ENCODE results near the gene NELL2. TPM values are rescaled to one million over a fixed set of nuclear protein-coding genes. Genes with fewer than 3 reads are reported as not detected.
A peak's percentile ranks its signal among the peaks of the same experiment; 100 is the strongest.
"Not testable (repeated sequence)": the region's sequence is repeated elsewhere in the genome, so short reads cannot be mapped to it uniquely, and the experiment has no call there.

Gene NELL2
- 10 to 100 TPM; 47.5 to 82.3 TPM for total RNA-seq

GRCh38 chr12:44875954-44876543 lies at the start of gene NELL2:
Gene NELL2 (minus strand): TSS chr12:44876315. CDS start chr12:44875869, 446 bp downstream.
- ATAC-seq (peak; percentile 80 to 86), DNase-seq (ENCODE audit: low spot score in 2 of 2) (peak; percentile 53 to 69)
- peaks cover under 1 to 4% of the 10 kb centered on the region in 2 donors for H3K9me3 Mint-ChIP-seq
- H3K36me3 Mint-ChIP-seq, result peaks cover 20 to 27% of the 10 kb centered on the region in 2 donors
- peak within 1 kb of the TSS; percentile 91 to 96 for H3K27ac Mint-ChIP-seq

- Mint-ChIP-seq H3K36me3 (no peaks in the 10 kb centered on the region), H3K27ac (no peak overlapping the region), H3K9me3 (no peaks in the 10 kb centered on the region)
- ATAC-seq (no peak), DNase-seq (ENCODE audit: low spot score in 2 of 2) (no peak)
Observed at GRCh38 chr12:44921736-44922135, 45.6 kb upstream of the NELL2 start.

- no peaks in the 10 kb centered on the region for H3K36me3 Mint-ChIP-seq
- ATAC-seq (no peak), DNase-seq (ENCODE audit: low spot score in 2 of 2) (no peak)
- no peaks in the 10 kb centered on the region for H3K9me3 Mint-ChIP-seq
- H3K27ac Mint-ChIP-seq, result no peak overlapping the region
Observed at GRCh38 chr12:44917141-44917540, 41.0 kb upstream of the NELL2 start.

GRCh38 chr12:44915958-44916357 lies 39.8 kb upstream of the NELL2 start:
- DNase-seq (ENCODE audit: low spot score in 2 of 2), result no peak
- ATAC-seq, result no peak
- H3K27ac Mint-ChIP-seq, result no peak overlapping the region
- H3K9me3 Mint-ChIP-seq, result no peaks in the 10 kb centered on the region
- H3K36me3 Mint-ChIP-seq, result no peaks in the 10 kb centered on the region

- DNase-seq (ENCODE audit: low spot score in 2 of 2) (no peak), ATAC-seq (no peak)
- peaks cover 15 to 20% of the 10 kb centered on the region in 2 donors for H3K9me3 Mint-ChIP-seq
- peaks cover 10 to 16% of the 10 kb centered on the region in 2 donors for H3K36me3 Mint-ChIP-seq
- H3K27ac Mint-ChIP-seq, result no peak overlapping the region
Observed at GRCh38 chr12:44904321-44904720, 28.2 kb upstream of the NELL2 start.

GRCh38 chr12:44898108-44898507 lies 22.0 kb upstream of the NELL2 start:
- H3K9me3 Mint-ChIP-seq, result peaks cover 22 to 27% of the 10 kb centered on the region in 2 donors
- H3K27ac Mint-ChIP-seq; DNase-seq (ENCODE audit: low spot score in 2 of 2); ATAC-seq: not testable (repeated sequence)
- H3K36me3 Mint-ChIP-seq, result peaks cover 10 to 34% of the 10 kb centered on the region in 2 donors

- Mint-ChIP-seq H3K9me3 (no peaks in the 10 kb centered on the region), H3K36me3 (no peaks in the 10 kb centered on the region), H3K27ac (no peak overlapping the region)
- ATAC-seq (no peak), DNase-seq (ENCODE audit: low spot score in 2 of 2) (no peak)
Observed at GRCh38 chr12:44889926-44890325, 13.8 kb upstream of the NELL2 start.

GRCh38 chr12:44889162-44889561 lies 13.0 kb upstream of the NELL2 start:
- no peaks in the 10 kb centered on the region for H3K9me3 Mint-ChIP-seq
- no peaks in the 10 kb centered on the region for H3K36me3 Mint-ChIP-seq
- no peak for DNase-seq (ENCODE audit: low spot score in 2 of 2)
- no peak overlapping the region for H3K27ac Mint-ChIP-seq
- no peak for ATAC-seq

GRCh38 chr12:44885902-44886301 lies 9.8 kb upstream of the NELL2 start:
- Mint-ChIP-seq H3K27ac (no peak overlapping the region), H3K36me3 (peaks cover 0 to 6% of the 10 kb centered on the region in 2 donors), H3K9me3 (peaks cover 6 to 8% of the 10 kb centered on the region in 2 donors)
- ATAC-seq, result no peak
- DNase-seq (ENCODE audit: low spot score in 2 of 2), result no peak

GRCh38 chr12:44881197-44881596 lies 5.1 kb upstream of the NELL2 start:
- no peak for ATAC-seq
- Mint-ChIP-seq H3K36me3 (peaks cover 6 to 13% of the 10 kb centered on the region in 2 donors), H3K9me3 (peaks cover 6 to 11% of the 10 kb centered on the region in 2 donors)

GRCh38 chr12:44876544-44877410 lies 662 bp upstream of the NELL2 start:
- ATAC-seq, result peak; percentile 66 to 73
- Mint-ChIP-seq H3K27ac (peak overlapping the region in 1 of 2 donors; percentile 9), H3K36me3 (peaks cover 19 to 27% of the 10 kb centered on the region in 2 donors), H3K9me3 (peaks cover 6 to 11% of the 10 kb centered on the region in 2 donors)
- DNase-seq (ENCODE audit: low spot score in 2 of 2), result peak; percentile 49 to 68

More at GRCh38 chr12:44881197-44881596, 5.1 kb upstream of the NELL2 start:
- DNase-seq (ENCODE audit: low spot score in 2 of 2), result no peak
- H3K27ac Mint-ChIP-seq, result no peak overlapping the region

- Mint-ChIP-seq H3K27ac (peak overlapping the region; percentile 91 to 96), H3K36me3 (peaks cover 25 to 27% of the 10 kb centered on the region in 2 donors), H3K9me3 (peaks cover 0 to 6% of the 10 kb centered on the region in 2 donors)
- peak; percentile 10 to 33 for ATAC-seq
- DNase-seq (ENCODE audit: low spot score in 2 of 2), result peak in 1 of 2 donors; percentile 55
Observed at GRCh38 chr12:44875417-44875953, 630 bp downstream of the NELL2 start.

- DNase-seq (ENCODE audit: low spot score in 2 of 2), result peak; percentile 26 to 56
- peak; percentile 11 to 57 for ATAC-seq
- H3K36me3 Mint-ChIP-seq, result peaks cover 27 to 30% of the 10 kb centered on the region in 2 donors
- H3K27ac Mint-ChIP-seq, result peak overlapping the region; percentile 91 to 96
- H3K9me3 Mint-ChIP-seq, result peaks cover 0 to 9% of the 10 kb centered on the region in 2 donors
Observed at GRCh38 chr12:44874981-44875416, 1.1 kb downstream of the NELL2 start.

- peaks cover 21 to 34% of the 10 kb centered on the region in 2 donors for H3K36me3 Mint-ChIP-seq
- ATAC-seq (no peak), DNase-seq (ENCODE audit: low spot score in 2 of 2) (no peak)
- peaks cover 0 to 9% of the 10 kb centered on the region in 2 donors for H3K9me3 Mint-ChIP-seq
- H3K27ac Mint-ChIP-seq, result peak overlapping the region; percentile 63 to 91
Observed at GRCh38 chr12:44873898-44874297, 2.2 kb downstream of the NELL2 start.

- Mint-ChIP-seq H3K9me3 (peaks cover 9 to 16% of the 10 kb centered on the region in 2 donors), H3K36me3 (peaks cover 7 to 41% of the 10 kb centered on the region in 2 donors), H3K27ac (peak overlapping the region in 1 of 2 donors; percentile 72)
- ATAC-seq, result peak in 1 of 2 donors; percentile 41
- DNase-seq (ENCODE audit: low spot score in 2 of 2), result no peak
Observed at GRCh38 chr12:44869503-44869902, 6.6 kb downstream of the NELL2 start.

GRCh38 chr12:44863867-44864266 lies 12.2 kb downstream of the NELL2 start:
- DNase-seq (ENCODE audit: low spot score in 2 of 2), result no peak
- Mint-ChIP-seq H3K9me3 (peaks cover 9 to 21% of the 10 kb centered on the region in 2 donors), H3K36me3 (peaks cover 25 to 55% of the 10 kb centered on the region in 2 donors), H3K27ac (no peak overlapping the region)
- ATAC-seq, result no peak

All from activated naive CD4-positive, alpha-beta T cell treated with anti-CD3 and anti-CD28 coated beads, Interleukin-2, amount 50 U/mL, for 72 hours (primary cell).